Measurements from ENCODE around the gene DCUN1D1.

Gene DCUN1D1

GRCh38 chr3:182971637-182972036 is 8.7 kb downstream of the DCUN1D1 start:
- DNase-seq (ENCODE audit: low spot score) = no peak

DNA sequence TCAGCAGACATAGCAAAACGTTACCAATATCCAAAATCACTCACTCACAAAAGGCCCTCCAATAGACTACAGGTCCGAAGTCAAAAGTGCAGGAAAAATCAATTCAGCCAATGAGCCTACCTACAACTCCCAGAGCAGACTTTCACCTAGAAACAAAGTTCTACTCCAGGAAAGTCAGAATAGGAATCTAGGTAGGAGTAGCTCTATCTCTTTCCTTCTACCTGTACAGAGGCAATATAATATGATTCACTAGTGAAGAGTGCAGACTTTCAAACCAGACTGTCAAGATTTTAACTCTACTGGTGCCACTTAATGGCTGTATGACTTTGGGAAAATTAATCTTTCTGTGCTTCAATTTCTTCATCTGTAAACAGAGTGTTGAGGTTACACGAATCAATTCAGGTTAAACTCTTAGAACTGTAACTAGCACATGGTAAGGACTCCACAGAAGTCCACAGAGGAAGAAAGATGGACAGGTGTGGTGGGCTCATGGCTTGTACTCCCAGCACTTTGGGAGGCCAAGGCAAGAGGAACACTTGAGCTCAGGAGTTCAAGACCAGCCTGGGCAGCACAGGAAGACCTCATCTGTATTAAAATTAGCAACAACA is 9.4 kb downstream of the DCUN1D1 start:
- DNase-seq (ENCODE audit: low spot score) = no peak

DNA sequence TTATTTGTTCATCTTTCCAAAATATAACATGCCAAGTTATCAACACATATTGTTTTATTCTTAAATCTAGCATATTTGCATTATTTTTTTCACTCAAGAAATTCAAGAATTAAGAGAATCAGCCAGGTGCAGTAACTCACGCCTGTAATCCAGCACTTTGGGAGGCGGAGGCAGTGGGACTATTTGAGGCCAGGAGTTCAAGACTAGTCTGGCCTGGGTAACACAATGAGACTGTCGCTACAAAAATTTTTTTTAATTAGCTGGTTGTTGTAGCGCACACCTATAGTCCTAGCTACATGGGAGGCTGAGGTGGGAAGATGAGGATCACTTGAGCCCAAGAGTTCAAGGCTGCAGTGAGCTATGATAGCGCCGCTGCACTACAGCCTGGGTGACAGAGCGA is 10.5 kb downstream of the DCUN1D1 start:
- no peak for DNase-seq (ENCODE audit: low spot score)

GRCh38 chr3:182969277-182969676 is 11.1 kb downstream of the DCUN1D1 start:
- DNase-seq (ENCODE audit: low spot score) = no peak

- peak; percentile 40 for DNase-seq (ENCODE audit: low spot score)
These were observed 12.8 kb downstream of the DCUN1D1 start for GRCh38 chr3:182967218-182968204.

- DNase-seq (ENCODE audit: low spot score) = no peak
These were observed 14.4 kb downstream of the DCUN1D1 start for GRCh38 chr3:182965861-182966366.

GRCh38 chr3:182964179-182964578 is 16.2 kb downstream of the DCUN1D1 start:
- DNase-seq (ENCODE audit: low spot score) = no peak

GRCh38 chr3:182962166-182962565 is 18.2 kb downstream of the DCUN1D1 start:
- no peak for DNase-seq (ENCODE audit: low spot score)

- DNase-seq (ENCODE audit: low spot score) = no peak
These were observed 20.6 kb downstream of the DCUN1D1 start for GRCh38 chr3:182959474-182960350.

- no peak for DNase-seq (ENCODE audit: low spot score)
These were observed 22.6 kb downstream of the DCUN1D1 start for GRCh38 chr3:182957676-182958266.

GRCh38 chr3:182957226-182957625 is 23.1 kb downstream of the DCUN1D1 start:
- DNase-seq (ENCODE audit: low spot score) = no peak

- DNase-seq (ENCODE audit: low spot score) = no peak
These were observed 25.6 kb downstream of the DCUN1D1 start for GRCh38 chr3:182954553-182955235.

DNA sequence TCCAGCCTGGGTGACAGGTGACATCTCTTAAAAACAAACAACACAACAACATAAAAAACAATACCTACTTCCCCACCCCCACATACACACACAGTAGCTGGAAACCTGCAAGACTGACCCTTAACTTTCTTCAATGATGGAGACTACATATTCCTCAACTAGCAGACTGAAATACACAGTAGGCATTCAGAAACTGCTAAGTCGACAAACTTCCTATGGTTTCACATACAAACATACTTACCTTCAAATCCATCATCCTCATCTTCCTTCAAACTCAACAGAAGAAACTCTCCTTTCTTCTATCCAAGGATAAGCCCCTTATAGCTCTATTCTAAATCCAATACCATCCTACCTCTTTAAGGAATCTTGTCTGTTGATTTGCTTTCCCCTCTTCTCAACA is 30.6 kb downstream of the DCUN1D1 start:
- DNase-seq (ENCODE audit: low spot score) = no peak

DNA sequence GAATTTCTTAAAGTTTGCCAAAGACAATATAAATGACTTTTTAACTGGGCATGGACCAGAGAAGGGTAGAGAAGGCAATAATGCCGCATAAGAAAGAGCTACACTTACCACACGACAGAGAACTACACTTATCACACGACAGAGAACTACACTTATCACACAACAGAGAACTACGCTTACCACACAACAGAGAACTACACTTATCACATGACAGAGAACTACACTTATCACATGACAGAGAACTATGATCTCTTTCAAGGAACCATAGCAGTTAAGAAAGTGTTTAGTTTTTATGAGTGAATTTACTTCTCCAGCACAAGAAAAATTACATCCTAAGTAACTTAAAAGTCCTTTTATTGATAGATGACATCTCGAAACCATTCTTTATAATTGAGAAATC is 32.0 kb downstream of the DCUN1D1 start:
- no peak for DNase-seq (ENCODE audit: low spot score)

GRCh38 chr3:182947888-182948287 is 32.5 kb downstream of the DCUN1D1 start:
- peak; percentile 20 for DNase-seq (ENCODE audit: low spot score)

DNA sequence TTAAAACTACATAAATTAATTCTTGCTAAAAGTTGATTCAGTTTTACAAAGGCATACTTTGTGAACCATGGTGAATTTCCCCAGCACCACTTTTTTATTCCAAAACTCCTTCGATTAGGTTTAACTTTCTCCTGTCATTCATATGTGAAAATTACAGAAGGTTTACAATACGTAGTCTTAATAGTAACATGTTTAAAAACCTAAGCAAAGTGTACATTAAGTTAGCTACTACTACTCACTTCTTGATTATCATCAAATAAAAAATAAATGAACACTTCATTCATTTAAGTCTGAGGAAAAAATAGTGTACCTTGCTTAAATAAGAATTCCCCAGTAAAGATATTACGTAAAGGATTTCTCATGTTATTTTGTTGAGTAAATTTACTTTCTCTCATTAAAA is 38.6 kb downstream of the DCUN1D1 start:
- DNase-seq (ENCODE audit: low spot score) = no peak

- no peak for DNase-seq (ENCODE audit: low spot score)
These were observed 40.0 kb downstream of the DCUN1D1 start for GRCh38 chr3:182940266-182940808.

- DNase-seq (ENCODE audit: low spot score) = no peak
These were observed 42.9 kb downstream of the DCUN1D1 start for GRCh38 chr3:182937293-182938051.

- DNase-seq (ENCODE audit: low spot score) = no peak
These were observed 43.4 kb downstream of the DCUN1D1 start for GRCh38 chr3:182936918-182937285.

GRCh38 chr3:182936239-182936917 is 44.0 kb downstream of the DCUN1D1 start:
- DNase-seq (ENCODE audit: low spot score) = no peak

All from germinal center (tissue), 1 donor.